CD14-positive monocyte (primary cell): ENCODE results near the gene PHACTR4. TPM values are rescaled to one million over a fixed set of nuclear protein-coding genes. Genes with fewer than 3 reads are reported as not detected.

Experiments used
- DNase-seq, 3 donors: peaks; one replicate each; pipeline ENCODE4 v3.0.0-alpha.2; 2011 to 2022
- H2AFZ ChIP-seq: 2 replicates; pipeline ENCODE4 v1.6.0; 2012; ENCODE audit warnings: mild to moderate bottlenecking, low read depth, low read length, inconsistent platforms; ENCODE audit not compliant: insufficient read depth, poor library complexity, severe bottlenecking
- H3K27ac ChIP-seq, 2 donors: 1 replicate in 1 of 2; 2 replicates in 1 of 2; pipeline ENCODE4 v1.5.1; 2012 to 2013; ENCODE audit warnings: low read length in 2 of 2, control low read depth in 1 of 2, inconsistent platforms in 1 of 2, low read depth in 1 of 2, mild to moderate bottlenecking in 1 of 2
- H3K27me3 ChIP-seq, 2 donors: one replicate each; pipeline versions ENCODE4 v1.6.0 to v1.6.1; 2011 to 2013; ENCODE audit warnings: low read length in 2 of 2; ENCODE audit not compliant: control insufficient read depth in 2 of 2, insufficient read depth in 2 of 2
- H3K36me3 ChIP-seq, 2 donors: replicated peaks in 1 of 2; 1 replicate in 1 of 2; 2 replicates in 1 of 2; pipeline versions ENCODE4 v1.5.1 to v1.6.1; 2012 to 2013; ENCODE audit warnings: low read length in 2 of 2, control low read depth in 1 of 2, inconsistent platforms in 1 of 2, mild to moderate bottlenecking in 1 of 2; ENCODE audit not compliant: insufficient read depth in 2 of 2, control insufficient read depth in 1 of 2
- H3K4me1 ChIP-seq, 2 donors: 1 replicate in 1 of 2; 2 replicates in 1 of 2; pipeline versions ENCODE4 v1.5.1 to v1.6.1; 2012 to 2013; ENCODE audit warnings: low read length in 2 of 2, control low read depth in 1 of 2, inconsistent platforms in 1 of 2, mild to moderate bottlenecking in 1 of 2, moderate library complexity in 1 of 2; ENCODE audit not compliant: insufficient read depth in 2 of 2, control insufficient read depth in 1 of 2
- H3K4me2 ChIP-seq: replicated peaks from 2 replicates; pipeline ENCODE3; 2012; ENCODE audit warnings: low read length, moderate library complexity, mild to moderate bottlenecking; ENCODE audit not compliant: poor library complexity, severe bottlenecking; ENCODE audit errors: extremely low read depth
- H3K4me3 ChIP-seq, 3 experiments: fragments of 200-600 bp in 1 of 3; sonication (generic) in 1 of 3; replicated peaks in 1 of 3; 1 replicate in 2 of 3; 2 replicates in 1 of 3; pipeline ENCODE4 v1.5.1; 2011 to 2013; ENCODE audit warnings: low read length in 3 of 3, mild to moderate bottlenecking in 3 of 3, control low read depth in 2 of 3, low read depth in 2 of 3, inconsistent platforms in 1 of 3, moderate library complexity in 1 of 3
- H3K79me2 ChIP-seq: 2 replicates; pipeline ENCODE4 v1.6.0; 2012; ENCODE audit warnings: mild to moderate bottlenecking, control low read depth, inconsistent platforms, low read length, moderate library complexity; ENCODE audit not compliant: insufficient read depth
- H3K9ac ChIP-seq: 2 replicates; pipeline ENCODE4 v1.6.0; 2017; ENCODE audit warnings: low read length, mild to moderate bottlenecking; ENCODE audit not compliant: insufficient read depth, poor library complexity, severe bottlenecking
- H3K9me3 ChIP-seq, 2 donors: replicated peaks in 1 of 2; 1 replicate in 1 of 2; 2 replicates in 1 of 2; pipeline versions ENCODE4 v1.5.1 to v1.6.1; 2012 to 2013; ENCODE audit warnings: low read length in 2 of 2, control low read depth in 1 of 2; ENCODE audit not compliant: control insufficient read depth in 1 of 2, insufficient read depth in 1 of 2
- H4K20me1 ChIP-seq: 2 replicates; pipeline ENCODE4 v1.6.0; 2012; ENCODE audit warnings: mild to moderate bottlenecking, low read length, control low read depth, moderate library complexity; ENCODE audit not compliant: insufficient read depth
- H3K27ac Mint-ChIP-seq, 7 donors: one replicate each; pipeline ENCODE4 v1.8.0; 2020; ENCODE audit warnings: mild to moderate bottlenecking in 7 of 7, mixed read lengths in 7 of 7, moderate library complexity in 6 of 7, inconsistent platforms in 2 of 7
- H3K27me3 Mint-ChIP-seq, 3 donors: one replicate each; pipeline ENCODE4 v1.8.0; 2021 to 2022; ENCODE audit warnings: low read depth in 3 of 3, mild to moderate bottlenecking in 3 of 3, mixed read lengths in 3 of 3, moderate library complexity in 3 of 3, inconsistent platforms in 1 of 3
- H3K36me3 Mint-ChIP-seq, 2 donors: one replicate each; pipeline ENCODE4 v1.8.0; 2020; ENCODE audit warnings: mixed read lengths in 2 of 2, inconsistent platforms in 1 of 2, mild to moderate bottlenecking in 1 of 2
- H3K4me1 Mint-ChIP-seq: one replicate; pipeline ENCODE4 v1.8.0; 2020; ENCODE audit warnings: mild to moderate bottlenecking, mixed read lengths
- H3K4me3 Mint-ChIP-seq, 2 donors: one replicate each; pipeline ENCODE4 v1.8.0; 2020; ENCODE audit warnings: mild to moderate bottlenecking in 2 of 2, mixed read lengths in 2 of 2, moderate library complexity in 1 of 2
- H3K9me3 Mint-ChIP-seq, 7 donors: one replicate each; pipeline ENCODE4 v1.8.0; 2020 to 2022; ENCODE audit warnings: mixed read lengths in 7 of 7, mild to moderate bottlenecking in 6 of 7, moderate library complexity in 6 of 7, inconsistent platforms in 2 of 7
- CTCF ChIP-seq: fragments of 200-600 bp; IDR thresholded peaks from one replicate; pipeline ENCODE4 v1.8.0; 2022; ENCODE audit warnings: antibody characterized with exemption, mild to moderate bottlenecking
- WGBS: methylation state at CpG from one replicate; pipeline ENCODE4 v1.1.5; 2013; ENCODE audit warnings: missing lambda C conversion rate; ENCODE audit not compliant: insufficient coverage; 5-methylcytosine and 5-hydroxymethylcytosine counted together
- intact Hi-C, 2 donors: fragments of 100-400 bp; cut with micrococcal nuclease; formaldehyde crosslinking; loops; one replicate each; pipeline versions ENCODE4 v1.15.0 to v1.15.1; 2023
- polyA plus RNA-seq, 3 donors: library from polyadenylated mRNA; depleted of rRNA in 1 of 3; unstranded in 2 of 3; stranded (reverse) in 1 of 3; fragments of 300-500 nt in 2 of 3; fragments of >200 nt in 1 of 3; fragmentation: Illumina TruSeq in 2 of 3; gene quantifications; 1 replicate in 2 of 3; 2 replicates in 1 of 3; pipeline ENCODE4 v1.2.3, GENCODE V29; 2012 to 2021

The PHACTR4 gene
- polyA plus RNA-seq, 3 donors: 2.9 to 9.7 (median 2.9) TPM

GRCh38 chr1:28338897-28339296 is 30.6 kb upstream of the PHACTR4 start:
- Mint-ChIP-seq H3K27me3 (peaks cover 0 to 2% (median 0%) of the 10 kb centered on the region in 3 donors), H3K27ac (no peak overlapping the region), H3K9me3 (no peaks in the 10 kb centered on the region), H3K36me3 (peaks cover 18 to 33% of the 10 kb centered on the region in 2 donors), H3K4me3 (no peak overlapping the region), H3K4me1 (no peaks in the 10 kb centered on the region)
- peaks cover 4% of the 10 kb centered on the region for H4K20me1 ChIP-seq
- H3K4me1 ChIP-seq: no peaks in the 10 kb centered on the region
- intact Hi-C loops: no loop called here
- no peak for TF ChIP-seq CTCF
- no peak overlapping the region for H3K27ac ChIP-seq
- H3K4me3 ChIP-seq: no peak overlapping the region
- peaks cover 19 to 21% of the 10 kb centered on the region in 2 donors for H3K36me3 ChIP-seq
- peaks cover 4% of the 10 kb centered on the region for H3K79me2 ChIP-seq
- no peaks in the 10 kb centered on the region for H3K9me3 ChIP-seq
- H3K9ac ChIP-seq: no peak overlapping the region
- H3K27me3 ChIP-seq: no peaks in the 10 kb centered on the region
- no peak for DNase-seq
- no peak overlapping the region for H3K4me2 ChIP-seq
- H2AFZ ChIP-seq: no peak overlapping the region
- 100% methylated on average over 1 of the region's 3 CpGs for WGBS

- Mint-ChIP-seq H3K36me3 (peaks cover 13 to 27% of the 10 kb centered on the region in 2 donors), H3K9me3 (no peaks in the 10 kb centered on the region), H3K27ac (no peak overlapping the region), H3K27me3 (peaks cover 0 to 2% (median 0%) of the 10 kb centered on the region in 3 donors), H3K4me1 (no peaks in the 10 kb centered on the region), H3K4me3 (no peak overlapping the region)
- Histone ChIP-seq H3K36me3 (peaks cover 13 to 14% of the 10 kb centered on the region in 2 donors), H3K9me3 (no peaks in the 10 kb centered on the region), H3K4me1 (no peaks in the 10 kb centered on the region), H3K79me2 (no peaks in the 10 kb centered on the region), H3K4me3 (no peak overlapping the region), H3K27ac (no peak overlapping the region), H3K4me2 (no peak overlapping the region), H3K27me3 (no peaks in the 10 kb centered on the region), H2AFZ (no peak overlapping the region), H4K20me1 (peaks cover 2% of the 10 kb centered on the region), H3K9ac (no peak overlapping the region)
- intact Hi-C loops: no loop called here
- 100% methylated on average over 4 of the region's 10 CpGs for WGBS
- DNase-seq: no peak
- no peak for TF ChIP-seq CTCF
These were observed 30.0 kb upstream of the PHACTR4 start for GRCh38 chr1:28339551-28339950.
